CD4-positive, alpha-beta T cell treated with Interleukin-21 for 1 hour (primary cell): ENCODE results near the gene NPAS2.
A peak's percentile ranks its signal among the peaks of the same experiment; 100 is the strongest.

Source experiments
- DNase-seq: peaks from one replicate; pipeline ENCODE4 v3.0.0-alpha.2; 2020

The NPAS2 gene

DNA sequence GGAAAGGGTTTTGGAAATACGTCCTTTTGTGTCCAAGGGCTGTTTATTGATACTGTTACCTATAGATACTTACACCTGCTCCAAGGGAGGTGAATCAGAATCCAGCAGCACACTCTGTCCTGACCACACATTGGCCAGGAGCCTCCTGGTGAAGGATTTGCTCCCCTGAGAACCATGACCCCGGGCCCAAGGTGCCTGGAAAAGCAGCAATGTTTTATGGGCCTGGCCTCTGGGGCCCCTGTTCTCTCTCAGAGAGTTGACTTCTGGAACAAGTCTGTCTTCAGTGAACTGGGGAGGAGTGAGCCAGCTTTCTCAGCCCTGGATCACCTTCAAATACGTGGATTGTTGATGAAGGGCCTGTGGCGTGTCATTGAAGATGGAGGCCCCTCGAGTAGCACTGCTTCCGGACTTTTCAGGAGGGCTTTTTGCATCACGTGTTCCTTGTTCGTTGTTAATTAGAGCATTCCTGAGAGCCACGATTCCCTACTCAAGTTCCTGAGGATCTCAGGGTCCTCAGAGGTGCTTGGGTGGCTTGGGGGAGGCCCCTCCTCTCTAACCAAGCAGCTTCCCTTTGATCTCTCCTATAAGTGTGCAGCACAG, 103.6 kb downstream of the NPAS2 start:
- DNase-seq = no peak

DNA sequence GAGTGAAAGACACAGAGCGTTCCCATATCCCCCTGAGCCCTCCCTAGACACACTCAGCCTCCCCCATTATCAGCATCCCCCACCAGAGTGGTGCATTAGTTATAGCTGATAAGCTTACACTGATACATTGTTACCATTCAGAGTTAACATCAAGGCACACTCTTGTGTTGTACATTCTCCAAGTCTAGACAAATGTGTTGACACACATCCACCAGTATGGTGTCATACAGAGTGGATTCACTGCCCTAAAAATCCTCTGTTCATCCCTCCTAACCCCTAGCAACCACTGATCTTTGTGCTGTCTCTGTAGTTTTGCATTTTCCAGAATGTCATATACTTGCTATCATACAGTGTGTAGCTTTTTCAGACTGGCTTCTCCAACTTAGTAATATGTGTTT, 104.2 kb downstream of the NPAS2 start:
- DNase-seq = no peak

DNA sequence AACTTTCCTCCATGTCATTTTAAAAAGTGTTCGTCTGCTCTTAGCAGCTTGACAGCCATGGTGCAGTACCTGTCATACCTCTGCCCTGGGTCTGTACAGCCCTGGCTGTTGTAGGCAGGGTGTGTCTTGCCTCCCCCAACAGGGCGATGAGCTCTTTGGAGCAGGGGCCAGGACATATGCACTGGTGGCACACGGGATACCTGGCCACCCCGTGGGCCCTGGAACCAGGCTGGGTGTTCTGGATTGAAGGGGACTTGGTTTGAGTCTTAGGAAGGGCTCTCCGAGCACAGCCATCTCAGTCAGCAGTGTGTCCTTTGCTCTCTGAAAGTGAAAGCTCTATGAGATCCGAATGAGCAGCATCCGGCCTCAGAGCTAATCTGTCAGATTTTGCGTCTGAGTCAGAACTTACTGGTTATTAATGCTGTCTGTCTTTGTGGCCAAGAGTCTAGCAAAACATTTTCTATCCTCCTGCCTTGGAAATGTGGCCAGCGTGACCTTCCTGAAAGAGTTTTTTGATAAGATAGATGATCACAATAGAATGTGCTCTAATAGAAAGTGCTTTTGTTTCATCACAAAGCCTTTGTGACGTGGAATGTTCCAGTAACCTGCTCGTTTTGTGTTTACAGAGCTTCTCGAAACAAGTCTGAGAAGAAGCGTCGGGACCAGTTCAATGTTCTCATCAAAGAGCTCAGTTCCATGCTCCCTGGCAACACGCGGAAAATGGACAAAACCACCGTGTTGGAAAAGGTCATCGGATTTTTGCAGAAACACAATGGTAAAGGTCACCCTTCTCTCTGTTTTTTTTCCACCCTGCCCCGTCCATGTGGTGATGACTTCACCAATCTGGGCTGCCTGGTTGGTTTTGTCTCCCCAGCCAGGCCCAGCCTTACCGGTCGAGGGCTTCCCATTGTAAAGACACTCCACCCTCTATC, 104.8 kb downstream of the NPAS2 start:
- DNase-seq = peak; percentile 60

DNA sequence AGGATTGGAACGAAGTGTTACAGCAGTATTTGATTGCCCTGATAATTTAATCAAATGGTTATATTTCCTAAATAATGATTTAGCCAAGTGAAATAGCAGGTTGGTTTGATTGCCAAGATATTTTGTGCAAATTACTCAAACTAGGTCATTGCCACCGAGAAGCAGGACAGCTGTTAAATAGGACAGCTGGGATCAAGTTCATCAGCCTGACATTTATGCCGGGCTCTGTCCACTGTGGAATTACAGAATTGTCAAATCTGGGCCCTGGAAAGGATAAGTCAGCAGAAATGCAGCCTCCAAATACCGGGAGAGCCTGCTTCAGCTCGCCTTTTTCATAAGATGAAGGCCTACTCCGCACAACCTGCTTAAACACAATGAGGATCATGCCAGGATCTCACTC, 108.3 kb downstream of the NPAS2 start:
- no peak for DNase-seq

DNA sequence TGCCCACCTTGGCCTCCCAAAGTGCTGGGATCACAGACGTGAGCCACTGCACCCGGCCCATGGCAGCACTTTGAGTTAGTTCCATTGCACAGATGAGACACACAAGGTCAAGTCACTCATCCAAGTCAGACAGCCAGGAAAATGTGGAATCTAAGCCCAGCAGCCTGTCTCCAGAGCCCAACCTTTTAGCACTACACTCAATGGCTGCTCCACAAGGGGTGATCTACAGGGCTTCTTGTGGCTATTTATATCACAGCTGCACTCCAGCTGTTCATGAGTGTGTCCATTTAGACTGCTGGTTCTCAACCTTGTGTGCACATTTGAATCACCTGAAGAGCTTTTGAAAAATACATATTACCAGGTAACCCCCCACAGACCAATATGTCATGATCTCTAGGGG, 109.2 kb downstream of the NPAS2 start:
- no peak for DNase-seq

DNA sequence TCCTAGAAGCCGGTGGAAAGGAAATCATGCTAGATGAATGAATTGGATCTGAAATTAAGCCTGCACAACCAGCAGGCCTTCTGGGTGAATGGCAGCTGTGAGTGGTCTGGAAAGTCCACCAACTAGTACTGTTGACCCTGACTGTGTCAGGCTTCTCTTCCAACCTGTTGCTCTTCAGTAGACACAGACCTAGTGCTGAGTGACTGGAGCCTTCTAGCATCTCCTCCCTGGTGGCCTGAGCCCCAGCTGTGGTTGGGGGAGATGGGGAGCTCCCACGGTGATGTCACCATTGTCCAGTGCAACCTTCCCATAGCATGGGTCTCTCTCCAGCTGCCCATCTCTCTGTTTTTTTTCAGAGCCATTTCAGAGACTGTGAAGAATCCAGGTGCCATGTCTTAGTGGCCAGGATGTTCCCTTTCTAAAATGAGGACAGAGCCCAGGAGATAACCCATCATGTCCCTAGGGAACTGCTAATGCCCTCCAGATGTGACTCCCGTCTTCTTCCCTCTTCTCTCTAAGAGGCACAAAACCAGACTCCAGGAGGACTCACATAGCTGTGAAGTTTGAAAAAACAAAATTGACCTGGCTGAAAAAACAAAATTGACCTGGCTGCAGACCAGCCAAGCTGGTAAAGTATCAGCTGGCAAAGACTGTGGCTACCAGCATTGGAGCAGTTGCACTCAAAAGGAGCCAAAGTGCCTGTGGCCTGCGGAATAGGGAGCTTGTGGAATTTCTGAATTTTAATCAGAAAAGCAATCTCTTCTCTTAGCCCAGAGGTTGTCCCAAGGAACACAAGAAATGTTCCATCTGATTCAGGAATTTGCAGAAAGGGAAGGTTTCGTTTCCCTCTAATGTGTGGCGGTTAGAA, 114.8 kb downstream of the NPAS2 start:
- no peak for DNase-seq

DNA sequence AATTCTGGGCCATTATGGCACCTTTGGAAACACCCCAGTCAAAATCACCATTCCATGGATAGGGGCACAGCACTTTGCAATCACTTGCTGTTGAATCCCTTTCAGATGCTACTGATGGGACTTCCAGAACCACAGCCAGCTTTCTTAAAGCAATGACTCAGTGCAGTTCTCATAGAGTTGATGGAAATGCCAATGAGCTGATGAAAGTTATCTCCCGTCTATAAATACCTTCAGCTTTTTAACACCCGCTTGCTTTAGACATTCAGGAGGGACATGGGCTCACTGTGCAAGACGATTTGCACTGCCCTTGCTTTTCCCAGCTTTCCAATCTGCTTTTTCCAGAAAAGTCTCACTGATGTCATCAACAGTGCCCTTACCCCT, 115.4 kb downstream of the NPAS2 start:
- DNase-seq = no peak

DNA sequence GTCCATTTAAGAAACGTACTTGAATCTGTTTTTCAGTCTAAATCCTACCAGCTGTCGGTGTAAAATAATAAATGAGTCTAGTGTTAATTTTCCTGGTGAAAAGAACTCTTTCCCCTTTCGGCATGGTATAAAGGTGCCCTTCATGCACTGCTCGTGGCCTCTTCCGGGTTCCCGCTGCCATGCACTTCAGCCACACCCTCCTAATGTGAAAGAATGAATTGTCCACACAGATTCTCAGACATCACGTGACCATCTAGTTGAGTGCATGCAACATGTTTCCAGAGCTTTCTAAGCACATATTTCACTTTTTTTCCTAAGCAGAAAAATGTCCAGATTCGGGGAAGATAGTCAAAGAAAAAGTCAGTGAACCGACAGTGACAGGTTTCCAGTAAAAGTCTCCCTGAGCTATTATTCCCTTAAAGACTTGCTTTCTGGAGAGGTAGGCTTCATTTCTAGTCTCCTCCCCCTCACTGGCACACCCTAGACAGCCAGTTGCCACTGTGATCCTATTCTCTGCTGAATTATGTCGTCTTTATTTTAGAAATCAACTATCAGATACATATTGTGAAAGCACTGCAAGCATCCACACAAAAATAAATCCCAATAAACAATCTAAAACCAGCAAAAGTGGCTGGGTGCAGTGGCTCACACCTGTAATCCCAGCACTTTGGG, 116.3 kb downstream of the NPAS2 start:
- DNase-seq = no peak

DNA sequence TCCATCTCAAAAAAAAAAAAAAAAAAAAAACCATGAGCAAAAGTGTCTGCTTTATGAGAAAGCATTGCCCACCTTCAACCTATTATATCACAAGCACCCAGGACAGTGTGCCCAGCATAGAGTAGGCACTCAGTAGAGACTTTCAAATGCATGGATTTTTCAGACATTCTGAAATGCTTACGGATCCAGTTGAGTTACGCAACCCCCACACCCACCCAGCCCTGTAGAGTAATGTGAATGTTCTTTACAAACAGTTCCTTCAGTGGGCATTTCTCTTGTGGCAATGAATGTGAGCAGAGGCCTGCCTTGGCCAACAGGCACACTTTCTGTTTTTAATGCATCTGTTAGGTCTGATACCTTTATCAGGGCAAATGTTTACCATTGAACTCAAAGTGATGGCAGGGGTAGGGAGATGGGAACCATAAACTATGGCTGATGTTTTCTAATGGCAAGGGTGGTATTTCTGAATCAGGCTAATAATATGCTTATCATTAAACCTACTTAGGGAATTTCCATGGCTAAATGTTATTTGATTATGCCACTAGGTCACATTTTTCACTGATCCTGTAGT, 117.1 kb downstream of the NPAS2 start:
- DNase-seq = no peak

DNA sequence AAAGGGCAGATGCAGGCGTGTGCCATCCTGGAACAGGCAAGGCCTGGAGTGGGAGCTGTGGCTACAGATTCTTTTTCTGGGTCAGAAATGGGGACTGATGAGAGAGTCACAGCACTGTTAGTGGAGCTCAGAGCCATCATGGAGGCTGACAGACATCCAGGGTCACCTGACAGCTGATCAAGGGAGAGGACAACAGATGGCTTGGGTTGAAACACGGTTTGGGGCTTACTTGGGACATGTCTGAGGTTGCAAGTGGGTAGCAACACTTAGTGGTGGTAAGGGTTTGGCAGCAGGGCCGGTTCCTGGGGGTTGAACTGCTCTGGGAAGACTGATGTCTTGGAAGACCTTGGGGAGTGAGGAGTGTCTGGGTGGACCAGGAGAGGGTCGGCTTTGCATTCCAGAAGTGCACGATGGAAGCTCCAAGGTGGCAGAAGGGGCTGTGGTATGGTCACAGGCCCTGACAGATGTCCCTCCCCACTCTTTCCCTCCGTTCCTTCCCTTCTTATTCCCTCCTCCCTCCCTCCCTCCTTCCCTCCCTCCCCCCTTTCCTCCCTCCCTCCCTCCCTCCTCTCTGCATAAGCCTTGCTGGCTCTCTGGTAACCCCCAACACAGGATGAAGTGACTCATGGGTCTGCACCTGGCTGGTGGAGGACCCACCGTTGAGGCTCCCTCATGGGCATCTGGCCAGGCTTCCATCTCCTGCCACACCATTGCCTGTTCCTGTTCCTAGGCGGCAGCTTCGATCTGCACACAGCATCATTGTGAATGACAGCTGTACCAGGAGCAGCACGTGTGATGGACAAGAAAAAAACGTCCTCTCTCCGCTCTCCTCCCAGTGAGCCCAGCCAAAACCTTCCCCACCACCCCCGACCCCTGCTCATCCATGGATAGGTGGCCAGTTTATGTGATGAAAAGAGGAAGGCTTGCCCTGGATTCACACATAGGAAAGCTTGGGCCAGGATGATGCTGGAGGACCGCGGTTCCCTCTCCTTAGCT, 118.4 kb downstream of the NPAS2 start:
- no peak for DNase-seq

DNA sequence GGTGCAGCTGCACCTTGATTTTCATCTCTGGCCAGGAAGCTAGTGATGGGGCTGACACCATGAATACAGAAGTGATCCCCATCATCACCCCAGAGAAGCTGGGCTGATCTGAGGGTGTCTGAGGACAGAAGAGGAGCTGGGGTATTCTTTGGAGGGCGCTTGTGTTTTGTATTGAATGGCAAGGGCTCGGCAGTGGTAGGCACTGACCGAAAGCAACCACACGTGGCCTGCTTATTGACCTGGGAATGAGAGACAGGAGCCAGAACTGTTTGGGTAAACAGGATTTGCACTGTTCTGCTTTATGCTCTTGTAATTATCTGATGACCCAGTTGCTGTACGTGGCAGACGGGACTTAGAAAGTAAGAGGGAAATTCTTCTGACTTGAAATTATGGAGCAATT, 119.5 kb downstream of the NPAS2 start:
- no peak for DNase-seq

DNA sequence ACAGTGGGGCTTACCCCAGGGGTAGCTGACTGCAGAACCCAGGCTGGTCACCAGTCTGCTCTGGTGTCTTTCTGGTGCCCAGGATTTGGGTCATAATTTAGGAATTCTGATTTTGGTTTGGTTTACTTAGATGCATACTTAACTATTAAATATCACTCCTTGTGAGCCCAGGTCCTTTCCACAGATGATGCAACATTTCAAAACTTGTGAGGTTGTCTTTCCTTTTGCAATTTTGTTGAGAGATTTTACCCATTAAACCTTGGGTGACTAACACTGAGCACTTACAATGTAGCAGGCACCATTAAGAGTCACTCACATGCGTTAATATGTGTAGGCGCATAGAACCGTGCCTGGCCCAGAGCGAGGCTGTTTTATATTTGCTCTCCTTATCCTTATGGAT, 120.3 kb downstream of the NPAS2 start:
- no peak for DNase-seq

DNA sequence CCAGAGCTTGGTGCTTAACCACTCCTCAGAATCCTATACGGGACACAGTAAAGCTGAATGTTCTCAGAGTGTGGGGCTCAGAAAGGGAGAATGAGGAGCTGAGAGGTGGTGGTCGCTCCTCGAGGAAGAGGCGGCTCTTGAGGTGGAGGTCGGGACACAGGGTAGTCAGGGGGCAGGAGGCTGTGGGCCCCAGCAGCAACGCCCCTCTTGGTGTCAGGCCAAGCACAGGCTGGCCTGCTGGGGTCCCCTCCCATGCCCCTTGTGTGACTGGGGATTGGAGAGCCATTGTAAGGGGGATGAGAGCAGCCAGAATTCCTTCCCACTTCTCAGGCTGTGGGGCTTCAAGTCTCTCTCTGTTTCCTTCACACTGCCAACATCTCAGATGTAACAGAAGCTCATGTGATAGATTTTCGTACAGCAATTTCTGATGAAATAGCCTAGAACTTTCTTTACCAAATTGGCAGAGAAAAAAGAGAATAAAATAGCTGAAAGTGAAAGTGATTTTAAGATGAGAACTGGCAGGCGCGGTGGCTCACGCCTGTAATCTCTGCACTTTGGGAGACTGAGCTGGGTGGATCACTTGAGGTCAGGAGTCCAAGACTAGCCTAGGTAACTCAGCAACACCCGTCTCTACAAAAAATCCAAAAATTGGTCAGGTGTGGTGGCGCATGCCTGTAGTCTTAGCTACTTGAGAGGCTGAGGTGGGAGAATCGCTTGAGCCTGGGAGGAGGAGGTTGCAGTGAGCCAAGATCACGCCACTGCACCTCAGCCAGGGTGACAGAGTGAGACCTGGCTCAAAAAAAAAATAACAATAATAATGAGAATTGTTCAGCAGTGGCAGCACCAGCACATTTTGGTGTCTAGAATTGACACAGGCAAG, 121.1 kb downstream of the NPAS2 start:
- no peak for DNase-seq

DNA sequence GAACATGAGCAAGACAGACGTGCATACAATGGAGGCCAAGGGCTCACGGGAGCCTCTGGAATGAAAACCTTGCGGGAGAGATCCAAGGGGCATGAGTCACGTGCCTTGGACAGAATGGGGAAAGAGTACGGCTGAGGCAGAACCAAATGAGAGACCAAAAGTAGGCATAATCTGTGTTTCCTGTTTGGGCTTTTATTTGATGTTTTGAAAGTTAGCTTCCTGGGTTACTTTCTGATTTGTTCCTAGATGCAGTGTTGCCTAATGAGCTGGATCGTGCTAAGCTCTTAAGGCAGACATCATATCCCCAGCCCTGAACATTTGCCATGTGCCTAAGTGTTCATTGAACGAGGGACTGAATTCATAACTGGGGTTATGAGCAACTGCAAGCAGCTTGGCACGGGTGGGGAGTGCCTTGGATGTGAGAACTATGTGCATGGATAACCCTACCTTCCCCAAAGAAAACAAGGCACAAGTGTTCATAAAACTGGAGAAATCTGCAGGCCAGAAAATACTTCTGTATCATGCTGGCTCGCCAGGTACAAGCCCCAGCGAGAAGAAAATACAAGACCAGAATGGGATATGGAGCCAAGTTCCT, 121.8 kb downstream of the NPAS2 start:
- DNase-seq = no peak

DNA sequence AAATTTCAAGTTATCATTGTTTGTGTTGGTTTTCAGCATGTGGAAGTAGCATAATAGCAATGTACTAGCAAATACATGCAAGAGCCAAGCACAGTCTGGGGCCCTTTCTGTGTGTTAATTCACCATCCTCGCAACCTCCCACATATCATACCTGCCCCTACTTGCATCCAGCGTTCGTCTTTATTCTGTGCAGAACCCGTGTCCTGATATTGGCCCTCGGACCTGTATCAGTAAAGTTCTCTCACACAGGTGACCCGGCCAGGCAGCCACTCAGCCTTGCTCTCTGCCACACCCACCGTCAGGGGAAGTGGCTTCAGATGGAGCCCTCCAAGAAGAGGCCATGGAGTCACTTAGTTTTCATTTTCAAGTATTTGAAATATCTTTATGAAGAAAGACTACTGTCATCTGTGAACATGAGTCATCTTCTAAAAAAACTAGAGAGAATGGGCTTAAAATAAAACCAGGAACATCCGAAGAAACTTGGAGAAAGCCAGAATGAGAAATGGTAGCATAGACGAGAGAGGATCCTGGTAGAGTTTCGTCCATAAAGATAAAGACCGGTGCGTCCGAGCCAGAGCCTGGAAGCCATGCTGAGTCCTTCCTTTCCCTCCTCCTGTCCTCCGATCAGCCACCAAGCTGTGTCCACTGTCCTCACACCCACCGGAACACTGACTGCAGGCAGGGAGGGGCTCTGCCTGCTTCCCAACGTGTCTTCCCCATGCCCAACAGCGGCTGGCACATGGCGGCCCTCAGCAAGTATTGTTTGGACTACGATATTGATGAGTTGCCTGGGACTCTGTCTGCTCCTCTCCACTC, 124.9 kb downstream of the NPAS2 start:
- DNase-seq = no peak

DNA sequence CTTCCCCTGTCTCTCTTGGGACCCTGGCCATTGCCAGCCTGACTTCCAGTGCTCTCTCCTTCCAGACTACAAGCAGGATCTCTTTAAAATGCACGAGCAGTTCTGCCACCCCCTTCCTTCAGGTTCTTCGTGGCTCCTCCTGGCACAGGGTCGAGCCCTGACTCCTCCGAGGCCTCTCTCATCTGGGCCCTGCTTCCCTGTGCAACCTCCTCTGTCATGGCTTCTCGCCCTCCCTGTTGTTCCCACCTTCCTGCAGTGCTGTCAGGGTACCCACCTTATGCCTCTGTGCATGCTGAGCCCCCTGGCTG, 125.4 kb downstream of the NPAS2 start:
- no peak for DNase-seq

DNA sequence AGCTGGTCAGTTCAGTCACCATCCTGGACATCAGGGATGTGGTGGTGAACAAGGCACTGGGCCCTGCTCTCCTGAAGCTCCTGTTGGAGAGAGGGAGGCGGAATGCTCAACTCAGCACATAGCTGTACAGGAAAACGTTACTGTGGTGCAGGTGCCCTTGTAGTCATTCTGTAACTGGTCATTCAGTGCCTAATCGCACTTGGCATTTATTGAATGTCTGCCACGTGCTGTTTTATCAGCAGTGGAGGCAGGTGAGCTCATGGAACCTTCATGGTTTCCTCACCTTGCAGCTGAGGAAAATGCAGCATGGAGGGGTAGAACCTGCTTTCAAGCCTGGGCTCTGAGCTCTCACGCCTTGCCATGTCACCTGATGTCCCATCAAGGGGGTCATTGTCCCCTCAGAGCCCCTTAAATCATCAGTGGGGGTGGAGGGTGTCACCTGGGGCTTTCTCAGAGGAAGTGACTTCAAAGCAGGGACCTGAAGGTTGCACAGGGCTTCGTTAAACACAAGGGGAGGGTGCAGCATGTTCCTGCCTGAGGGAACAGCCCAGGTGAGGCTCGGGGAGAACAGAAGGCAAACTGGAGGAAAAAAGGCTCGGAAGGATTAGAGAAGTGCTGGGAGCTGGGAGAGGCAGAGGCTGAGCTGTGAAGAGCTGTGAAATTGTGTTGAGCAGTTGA, 126.1 kb downstream of the NPAS2 start:
- DNase-seq = no peak

DNA sequence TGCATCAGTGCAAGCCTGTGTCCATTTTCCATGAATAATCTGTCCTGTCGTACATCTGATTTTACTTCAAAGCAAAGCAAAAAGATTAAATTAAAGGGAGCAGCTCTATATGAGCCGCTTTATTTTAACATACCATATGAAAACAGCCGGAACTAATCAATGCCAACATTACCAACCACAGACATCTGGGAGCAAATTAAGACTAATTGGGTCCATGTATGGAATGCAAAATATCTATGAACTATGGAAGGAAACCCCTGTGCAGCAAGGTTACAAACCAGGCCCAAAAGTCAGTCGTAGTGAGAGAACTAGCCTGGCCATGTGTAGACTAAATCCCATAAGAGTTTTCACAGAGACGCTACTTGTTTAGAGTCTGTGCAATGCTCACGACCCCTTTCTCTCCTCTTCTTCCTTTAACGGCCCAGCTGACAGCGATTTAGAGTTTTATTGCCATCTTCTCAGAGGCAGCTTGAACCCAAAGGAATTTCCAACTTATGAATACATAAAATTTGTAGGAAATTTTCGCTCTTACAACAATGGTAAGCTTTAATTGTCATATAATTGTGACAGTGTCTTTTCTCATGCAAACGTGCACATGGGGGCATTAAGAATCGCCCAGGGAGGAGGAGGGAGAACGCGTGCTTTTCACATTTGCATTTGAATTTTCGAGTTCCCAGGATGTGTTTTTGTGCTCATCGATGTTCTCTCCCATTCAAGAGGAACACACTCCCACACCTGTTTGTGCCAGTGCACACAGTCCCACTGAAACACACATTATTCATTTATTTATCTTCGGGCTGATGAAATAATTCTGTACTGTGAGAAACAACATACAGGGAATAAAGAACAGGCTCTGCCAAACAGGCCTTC, 129.2 kb downstream of the NPAS2 start:
- DNase-seq = no peak
